ENCODE data around the gene UGT1A10. TPM values are rescaled to one million over a fixed set of nuclear protein-coding genes. Genes with fewer than 3 reads are reported as not detected.

The UGT1A10 gene
- total and polyA plus RNA-seq, 9 donors: not detected

DNA sequence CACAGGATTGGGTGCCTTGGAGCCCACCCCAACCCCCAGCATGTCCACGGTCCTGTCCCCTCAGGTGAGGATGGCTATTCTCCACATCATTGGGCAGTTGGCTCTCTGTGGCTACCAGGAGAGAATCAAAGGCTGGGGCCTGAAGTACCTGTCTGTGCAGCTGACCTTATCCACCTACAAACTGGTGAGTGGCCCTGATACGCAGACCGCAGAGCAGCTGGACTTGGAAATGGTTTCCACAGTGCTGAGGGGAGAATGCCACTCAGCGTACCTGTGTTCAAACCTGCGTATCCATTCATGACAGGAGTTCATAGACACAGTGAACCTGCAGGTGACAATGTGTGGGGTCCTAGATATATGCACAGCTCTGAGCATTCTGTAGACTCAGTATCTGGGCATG lies 163.5 kb downstream of the UGT1A10 start:
- 70% methylated on average over 4 of the region's 5 CpGs for WGBS (ENCODE audit: insufficient coverage)
- peaks cover 5% of the 10 kb centered on the region for H3K27me3 ChIP-seq (ENCODE audit: control insufficient read depth, insufficient read depth, low read length)
- DNase-seq: no peak
- no peak overlapping the region for H3K4me3 ChIP-seq (ENCODE audit: low read length)
- H3K4me1 ChIP-seq (ENCODE audit: control insufficient read depth, insufficient read depth, low read length): no peaks in the 10 kb centered on the region
- H3K27ac ChIP-seq (ENCODE audit: low read length): no peak overlapping the region
- H3K36me3 ChIP-seq (ENCODE audit: control insufficient read depth, insufficient read depth, low read length): no peaks in the 10 kb centered on the region
- no peaks in the 10 kb centered on the region for H3K9me3 ChIP-seq (replicated peaks; ENCODE audit: control insufficient read depth, low read depth, low read length)

DNA sequence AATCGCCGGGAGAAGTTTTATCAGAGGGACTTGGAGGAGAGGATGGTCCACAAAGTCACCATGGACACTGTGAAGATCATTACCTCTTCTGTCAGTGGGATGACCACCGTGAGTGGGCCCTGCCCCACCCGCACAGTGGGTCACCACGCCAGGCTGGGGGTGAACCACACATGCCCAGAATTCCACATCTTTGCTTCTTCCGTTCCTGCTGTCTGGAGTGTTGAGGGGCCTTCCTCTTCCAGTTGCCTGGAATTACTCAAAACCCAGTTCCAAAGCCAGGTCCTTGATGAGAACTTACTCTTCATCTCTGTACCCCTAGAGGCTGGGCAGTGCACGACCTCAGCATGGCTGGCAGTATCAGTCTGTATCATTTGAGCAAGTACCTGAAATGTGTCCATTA lies 164.0 kb downstream of the UGT1A10 start:
- Histone ChIP-seq H3K4me1 (ENCODE audit: control insufficient read depth, insufficient read depth, low read length) (no peaks in the 10 kb centered on the region), H3K36me3 (ENCODE audit: control insufficient read depth, insufficient read depth, low read length) (no peaks in the 10 kb centered on the region), H3K4me3 (ENCODE audit: low read length) (no peak overlapping the region), H3K27me3 (ENCODE audit: control insufficient read depth, insufficient read depth, low read length) (peaks cover 5% of the 10 kb centered on the region), H3K9me3 (replicated peaks; ENCODE audit: control insufficient read depth, low read depth, low read length) (no peaks in the 10 kb centered on the region), H3K27ac (ENCODE audit: low read length) (no peak overlapping the region)
- 83% methylated on average over 3 of the region's 7 CpGs for WGBS (ENCODE audit: insufficient coverage)
- DNase-seq: no peak

DNA sequence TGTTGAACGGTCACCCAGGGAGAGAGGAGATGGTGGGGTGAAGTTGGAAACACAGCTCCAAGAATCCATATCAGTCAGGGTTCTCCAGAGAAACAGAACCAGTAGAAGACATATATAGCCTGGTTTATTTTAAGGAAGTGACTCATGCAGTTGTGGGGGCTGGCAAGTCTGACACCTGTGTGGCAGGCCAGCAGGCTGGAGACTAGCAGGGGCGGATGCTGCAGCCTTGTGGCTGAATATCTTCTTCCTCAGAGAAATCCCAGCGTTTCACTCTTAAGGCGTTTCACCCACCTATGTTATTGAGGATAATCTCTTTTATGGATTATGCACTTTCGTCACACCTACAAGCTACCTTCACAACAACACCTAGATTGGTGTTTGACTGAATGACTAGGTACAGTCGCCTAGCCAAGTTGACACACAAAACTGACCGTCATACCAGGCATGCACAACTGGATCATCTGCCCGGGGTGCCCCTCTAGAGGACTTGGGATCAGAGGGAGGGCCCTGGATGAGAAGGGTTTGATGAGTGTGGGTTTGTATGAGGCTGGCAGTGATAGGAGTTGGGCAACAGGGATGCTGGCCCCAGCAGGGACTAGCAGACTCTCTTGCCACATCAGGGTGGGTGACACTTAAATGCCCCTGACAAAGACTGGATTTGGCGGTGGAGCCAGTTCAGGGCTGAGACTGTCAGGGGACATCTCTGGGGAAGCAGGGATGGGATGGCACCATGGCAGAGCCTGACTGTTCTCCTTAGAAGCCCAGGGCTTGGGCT lies 165.3 kb downstream of the UGT1A10 start:
- H3K9me3 ChIP-seq (replicated peaks; ENCODE audit: control insufficient read depth, low read depth, low read length): no peaks in the 10 kb centered on the region
- H3K27me3 ChIP-seq (ENCODE audit: control insufficient read depth, insufficient read depth, low read length): peaks cover 5% of the 10 kb centered on the region
- H3K27ac ChIP-seq (ENCODE audit: low read length): no peak overlapping the region
- no peaks in the 10 kb centered on the region for H3K4me1 ChIP-seq (ENCODE audit: control insufficient read depth, insufficient read depth, low read length)
- H3K36me3 ChIP-seq (ENCODE audit: control insufficient read depth, insufficient read depth, low read length): no peaks in the 10 kb centered on the region
- DNase-seq: no peak
- no CpG with 5 or more reads among the region's 9 CpGs for WGBS (ENCODE audit: insufficient coverage)
- no peak overlapping the region for H3K4me3 ChIP-seq (ENCODE audit: low read length)

DNA sequence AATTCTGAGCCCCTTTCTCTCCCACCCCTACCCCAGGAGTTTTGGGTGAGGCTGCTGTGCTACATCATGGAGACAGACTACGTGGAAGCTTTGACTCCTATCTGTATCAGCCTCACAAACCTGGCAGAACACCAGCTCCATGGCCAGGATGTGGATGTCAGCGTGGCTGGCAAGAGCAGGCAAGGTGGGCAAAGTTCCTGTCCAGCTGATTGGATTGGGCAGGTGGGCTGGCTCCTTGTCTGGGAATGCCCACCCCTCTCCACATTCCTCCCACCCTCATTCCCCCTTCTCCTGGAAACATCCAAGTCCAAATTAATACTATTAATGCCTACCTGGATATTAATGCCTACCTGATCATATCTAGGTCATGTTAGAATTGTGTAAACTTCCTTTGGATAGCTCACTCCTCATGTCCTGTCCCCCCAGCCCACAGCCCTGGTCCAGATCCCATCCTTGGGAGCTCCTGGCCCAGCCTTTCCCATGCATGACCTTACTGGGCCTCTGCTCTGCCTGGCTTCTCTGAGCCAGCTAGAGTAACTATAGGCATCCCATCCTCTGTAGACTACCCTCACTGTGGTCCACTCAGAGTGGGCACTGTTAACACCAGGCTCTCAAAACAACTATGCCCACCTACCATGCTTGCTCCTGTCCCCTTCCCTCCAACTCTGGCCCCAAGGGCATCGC lies 166.0 kb downstream of the UGT1A10 start:
- H3K27me3 ChIP-seq (ENCODE audit: control insufficient read depth, insufficient read depth, low read length): peaks cover 5% of the 10 kb centered on the region
- no peak for DNase-seq
- no peaks in the 10 kb centered on the region for H3K36me3 ChIP-seq (ENCODE audit: control insufficient read depth, insufficient read depth, low read length)
- no peaks in the 10 kb centered on the region for H3K4me1 ChIP-seq (ENCODE audit: control insufficient read depth, insufficient read depth, low read length)
- no peaks in the 10 kb centered on the region for H3K9me3 ChIP-seq (replicated peaks; ENCODE audit: control insufficient read depth, low read depth, low read length)
- no peak overlapping the region for H3K27ac ChIP-seq (ENCODE audit: low read length)
- no peak overlapping the region for H3K4me3 ChIP-seq (ENCODE audit: low read length)
- WGBS (ENCODE audit: insufficient coverage): 17% methylated on average over 1 of the region's 3 CpGs

DNA sequence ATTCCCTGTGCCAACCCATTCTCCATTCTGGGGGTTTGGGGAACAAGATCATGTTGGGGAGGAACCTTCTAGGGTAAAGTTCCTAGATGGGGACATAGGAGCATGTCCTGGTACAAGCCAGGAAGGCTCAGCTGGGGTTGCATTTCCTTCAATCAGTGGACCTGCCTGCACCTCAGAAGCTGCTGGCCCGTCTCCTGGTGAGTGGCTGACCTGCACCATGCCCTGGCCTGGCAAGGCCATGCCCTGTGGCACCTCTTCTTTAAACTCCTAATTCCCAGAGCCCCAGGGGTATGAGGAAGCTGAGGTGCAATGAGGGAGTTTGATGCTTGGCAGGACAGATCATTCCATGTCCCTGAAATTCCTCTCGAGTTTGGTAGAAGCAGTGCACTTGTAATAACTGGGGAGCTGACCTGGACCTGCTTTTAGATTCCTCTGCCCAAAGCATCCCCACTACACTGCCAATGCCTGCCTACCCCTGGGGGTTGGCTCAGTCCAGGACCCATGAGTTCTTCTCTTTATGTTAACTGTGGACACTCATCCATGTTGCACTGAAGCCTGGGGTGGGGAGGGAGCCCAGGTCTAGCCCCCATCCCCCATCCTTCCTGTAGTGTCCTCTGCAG lies 167.2 kb downstream of the UGT1A10 start:
- H3K36me3 ChIP-seq (ENCODE audit: control insufficient read depth, insufficient read depth, low read length): no peaks in the 10 kb centered on the region
- peaks cover 8% of the 10 kb centered on the region for H3K27me3 ChIP-seq (ENCODE audit: control insufficient read depth, insufficient read depth, low read length)
- no CpG with 5 or more reads among the region's 2 CpGs for WGBS (ENCODE audit: insufficient coverage)
- H3K9me3 ChIP-seq (replicated peaks; ENCODE audit: control insufficient read depth, low read depth, low read length): no peaks in the 10 kb centered on the region
- H3K4me3 ChIP-seq (ENCODE audit: low read length): no peak overlapping the region
- H3K27ac ChIP-seq (ENCODE audit: low read length): no peak overlapping the region
- no peaks in the 10 kb centered on the region for H3K4me1 ChIP-seq (ENCODE audit: control insufficient read depth, insufficient read depth, low read length)
- no peak for DNase-seq

DNA sequence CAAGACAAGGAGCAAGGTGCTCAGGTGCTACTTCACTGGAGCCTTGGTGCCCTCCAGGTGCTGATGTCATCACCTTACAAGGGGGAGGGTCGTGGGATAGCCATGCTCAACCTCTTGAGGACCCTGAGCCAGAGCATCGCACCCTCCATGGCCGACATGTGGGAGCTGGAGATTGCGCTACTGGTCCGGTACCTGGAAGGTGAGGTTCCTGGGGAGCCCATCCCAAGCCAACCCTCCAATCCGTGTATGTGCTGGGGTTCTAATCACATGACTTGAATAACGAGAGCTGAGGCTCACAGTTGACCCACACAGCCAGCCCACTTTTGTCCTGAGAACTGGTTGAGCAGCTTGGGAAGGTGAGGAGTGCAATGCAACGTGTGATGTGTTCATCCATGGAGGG lies 167.7 kb downstream of the UGT1A10 start:
- Histone ChIP-seq H3K4me1 (ENCODE audit: control insufficient read depth, insufficient read depth, low read length) (no peaks in the 10 kb centered on the region), H3K27me3 (ENCODE audit: control insufficient read depth, insufficient read depth, low read length) (peaks cover 11% of the 10 kb centered on the region), H3K4me3 (ENCODE audit: low read length) (no peak overlapping the region), H3K36me3 (ENCODE audit: control insufficient read depth, insufficient read depth, low read length) (no peaks in the 10 kb centered on the region), H3K9me3 (replicated peaks; ENCODE audit: control insufficient read depth, low read depth, low read length) (no peaks in the 10 kb centered on the region), H3K27ac (ENCODE audit: low read length) (no peak overlapping the region)
- DNase-seq: no peak
- 75% methylated on average over 7 of the region's 8 CpGs for WGBS (ENCODE audit: insufficient coverage)

DNA sequence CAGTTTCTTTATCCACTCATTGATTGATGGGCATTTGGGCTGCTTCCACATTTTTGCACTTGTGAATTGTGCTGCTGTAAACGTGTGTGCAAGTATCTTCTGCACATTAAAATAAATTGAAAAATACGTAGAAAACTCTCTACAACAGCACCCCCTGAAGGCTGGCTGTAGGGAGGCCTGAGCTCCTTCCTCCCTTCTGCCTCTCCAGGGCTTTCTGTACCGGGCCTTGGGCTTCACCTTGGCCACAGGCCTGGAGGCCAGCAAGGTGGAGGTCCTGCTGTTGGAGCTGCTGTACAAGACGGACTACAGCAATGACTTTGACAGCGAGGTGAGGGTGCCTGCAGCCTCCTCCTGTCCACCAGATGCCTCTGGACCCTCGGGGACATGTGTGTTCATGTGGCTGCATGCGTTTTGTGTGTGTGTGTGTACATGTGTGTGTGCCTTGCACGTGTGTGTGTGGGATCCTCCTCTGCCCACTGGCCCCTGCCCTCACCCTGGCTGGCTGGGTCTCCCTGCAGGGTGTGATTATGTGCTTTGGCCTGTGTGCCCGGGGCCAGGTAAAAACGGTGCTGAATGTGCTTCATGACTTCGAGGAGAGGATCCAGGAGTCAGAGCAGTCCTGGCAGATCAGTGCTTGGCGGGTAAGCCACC lies 171.1 kb downstream of the UGT1A10 start:
- WGBS (ENCODE audit: insufficient coverage): 76% methylated on average over 6 of the region's 12 CpGs
- no peak for DNase-seq
- no peaks in the 10 kb centered on the region for H3K36me3 ChIP-seq (ENCODE audit: control insufficient read depth, insufficient read depth, low read length)
- H3K9me3 ChIP-seq (replicated peaks; ENCODE audit: control insufficient read depth, low read depth, low read length): no peaks in the 10 kb centered on the region
- no peak overlapping the region for H3K27ac ChIP-seq (ENCODE audit: low read length)
- peaks cover 11% of the 10 kb centered on the region for H3K27me3 ChIP-seq (ENCODE audit: control insufficient read depth, insufficient read depth, low read length)
- no peak overlapping the region for H3K4me3 ChIP-seq (ENCODE audit: low read length)
- H3K4me1 ChIP-seq (ENCODE audit: control insufficient read depth, insufficient read depth, low read length): no peaks in the 10 kb centered on the region

DNA sequence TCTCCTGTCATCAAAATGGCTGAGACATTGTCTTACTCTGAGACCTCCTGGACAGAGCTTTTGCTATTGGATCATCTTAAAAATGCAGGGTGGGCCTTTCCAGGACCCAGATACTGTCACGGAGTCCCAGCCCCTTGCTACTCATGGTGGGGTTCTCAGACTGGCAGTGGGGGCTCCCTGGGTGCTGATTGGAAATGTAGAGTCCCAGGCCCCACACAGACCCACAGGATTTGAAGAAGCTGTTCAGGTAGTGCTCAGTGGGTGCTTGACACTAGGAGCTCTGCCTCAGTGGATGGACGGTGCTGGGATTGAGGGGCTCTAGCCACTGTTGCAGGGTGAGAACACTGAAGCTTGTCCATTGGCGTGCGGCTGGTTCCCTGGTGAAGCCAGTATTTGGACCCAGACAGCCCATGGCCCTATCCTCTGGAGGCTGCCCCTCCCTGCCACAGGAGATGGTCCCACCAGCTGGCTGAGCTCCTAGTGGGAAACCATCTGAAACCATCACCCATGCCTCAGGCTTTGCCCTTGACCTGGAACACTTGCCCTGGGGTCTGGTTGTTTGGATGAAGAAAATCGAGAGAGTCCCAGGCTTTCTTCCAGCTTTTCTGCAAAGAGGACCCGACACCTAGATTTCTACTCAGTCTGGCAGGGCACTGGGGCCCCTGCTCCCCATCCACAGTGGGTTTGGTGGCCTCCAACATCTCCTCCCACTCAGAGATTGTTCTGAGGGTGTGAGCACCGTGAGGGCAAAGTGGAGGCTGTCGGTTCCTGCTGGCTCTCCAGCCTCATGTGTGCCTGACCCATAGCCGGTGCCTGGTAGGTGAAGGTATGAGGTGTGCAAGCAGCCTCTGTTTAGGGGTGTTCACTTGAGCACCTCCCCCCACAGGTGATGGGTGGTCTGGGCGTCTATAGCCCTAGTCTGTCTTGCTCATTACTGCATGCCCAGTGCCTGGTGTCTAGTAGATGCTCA lies 172.0 kb downstream of the UGT1A10 start:
- Histone ChIP-seq H3K27ac (ENCODE audit: low read length) (no peak overlapping the region), H3K4me1 (ENCODE audit: control insufficient read depth, insufficient read depth, low read length) (no peaks in the 10 kb centered on the region), H3K27me3 (ENCODE audit: control insufficient read depth, insufficient read depth, low read length) (peaks cover 11% of the 10 kb centered on the region), H3K4me3 (ENCODE audit: low read length) (no peak overlapping the region), H3K9me3 (replicated peaks; ENCODE audit: control insufficient read depth, low read depth, low read length) (no peaks in the 10 kb centered on the region), H3K36me3 (ENCODE audit: control insufficient read depth, insufficient read depth, low read length) (no peaks in the 10 kb centered on the region)
- 100% methylated on average over 3 of the region's 10 CpGs for WGBS (ENCODE audit: insufficient coverage)
- DNase-seq: no peak

DNA sequence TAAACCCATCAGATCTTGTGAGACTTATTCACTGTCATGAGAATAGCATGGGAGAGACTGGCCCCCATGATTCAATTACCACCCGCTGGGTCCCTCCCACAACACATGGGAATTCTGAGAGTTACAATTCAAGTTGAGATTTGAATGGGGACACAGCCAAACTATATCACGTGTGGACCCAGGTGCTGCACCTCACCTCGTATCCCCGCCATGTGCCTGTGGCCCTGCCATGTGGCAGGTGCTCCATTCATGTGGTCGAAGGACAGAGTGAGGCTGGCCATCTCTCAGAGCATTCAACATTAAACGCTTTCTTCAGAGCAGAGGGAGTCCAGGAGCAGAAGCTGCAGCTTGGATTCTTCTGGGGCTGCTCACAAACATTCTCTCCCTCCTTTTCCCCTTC lies 174.1 kb downstream of the UGT1A10 start:
- no peaks in the 10 kb centered on the region for H3K9me3 ChIP-seq (replicated peaks; ENCODE audit: control insufficient read depth, low read depth, low read length)
- DNase-seq: no peak
- no peaks in the 10 kb centered on the region for H3K36me3 ChIP-seq (ENCODE audit: control insufficient read depth, insufficient read depth, low read length)
- no peak overlapping the region for H3K27ac ChIP-seq (ENCODE audit: low read length)
- H3K4me1 ChIP-seq (ENCODE audit: control insufficient read depth, insufficient read depth, low read length): no peaks in the 10 kb centered on the region
- WGBS (ENCODE audit: insufficient coverage): 77% methylated on average over 5 of the region's 6 CpGs
- peaks cover 7% of the 10 kb centered on the region for H3K27me3 ChIP-seq (ENCODE audit: control insufficient read depth, insufficient read depth, low read length)
- H3K4me3 ChIP-seq (ENCODE audit: low read length): no peak overlapping the region

Measured in muscle of leg (tissue), 11 donors.